HCEC 1CT (cell line): ENCODE results near the gene RNF144A.

Experiments used
- DNase-seq: peaks from one replicate; pipeline ENCODE4 v3.0.0-alpha.2; 2017

Gene RNF144A

DNA sequence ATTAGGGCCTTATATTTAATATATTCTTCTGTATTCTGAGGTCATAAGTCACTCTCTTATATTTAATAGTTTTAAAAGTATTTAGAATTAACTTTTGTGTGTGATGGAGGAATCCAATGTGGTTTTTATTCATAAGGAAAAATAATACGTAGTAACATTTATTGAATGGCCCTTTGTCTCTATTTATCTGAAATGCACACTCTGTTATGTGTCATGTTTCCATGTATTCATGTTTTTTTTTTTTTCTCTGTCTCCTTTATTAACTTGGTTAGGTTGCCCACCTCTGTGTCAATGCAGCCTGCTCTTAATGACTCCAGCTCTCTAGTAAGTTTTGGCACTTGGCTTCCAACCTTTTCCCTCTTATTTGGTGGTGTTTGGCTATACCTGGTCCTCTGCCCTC lies 33.8 kb downstream of the RNF144A start:
- no peak for DNase-seq

DNA sequence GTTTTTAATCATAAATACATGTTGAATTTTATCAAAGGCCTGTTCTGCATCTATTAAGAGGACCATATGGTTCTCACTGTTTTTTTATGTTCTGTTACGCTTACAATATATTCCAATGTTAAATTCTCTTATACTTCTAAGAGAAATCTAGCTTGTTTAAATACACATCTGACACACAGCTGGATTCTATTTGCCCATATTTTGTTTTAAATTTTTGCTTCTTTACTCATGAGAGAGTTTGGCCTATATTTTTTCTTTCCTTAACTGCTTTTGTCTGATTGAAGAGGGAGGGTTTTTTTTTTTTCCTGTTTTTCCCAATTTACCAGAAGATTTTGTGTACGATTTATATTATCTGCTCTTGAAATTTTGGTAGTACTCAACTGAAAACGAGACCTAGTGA lies 34.9 kb downstream of the RNF144A start:
- no peak for DNase-seq

DNA sequence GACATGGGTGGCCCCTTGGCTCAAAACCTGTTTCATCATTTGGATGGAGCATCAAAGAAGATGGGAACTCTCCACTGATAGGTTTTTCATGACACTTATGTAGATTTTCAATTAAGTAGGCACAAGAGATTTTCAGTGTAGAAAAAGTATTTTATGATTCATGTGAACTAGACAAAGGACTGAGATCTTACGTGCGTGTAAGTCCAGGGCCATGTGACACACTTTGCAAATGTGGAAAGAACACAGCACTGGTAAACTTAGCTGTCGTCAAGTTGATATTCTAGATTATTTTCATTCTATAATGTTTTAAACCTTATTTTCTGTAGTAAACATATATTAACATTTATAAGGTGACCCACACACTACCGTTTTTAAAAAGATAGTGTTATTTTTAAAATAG lies 37.4 kb downstream of the RNF144A start:
- DNase-seq = no peak

DNA sequence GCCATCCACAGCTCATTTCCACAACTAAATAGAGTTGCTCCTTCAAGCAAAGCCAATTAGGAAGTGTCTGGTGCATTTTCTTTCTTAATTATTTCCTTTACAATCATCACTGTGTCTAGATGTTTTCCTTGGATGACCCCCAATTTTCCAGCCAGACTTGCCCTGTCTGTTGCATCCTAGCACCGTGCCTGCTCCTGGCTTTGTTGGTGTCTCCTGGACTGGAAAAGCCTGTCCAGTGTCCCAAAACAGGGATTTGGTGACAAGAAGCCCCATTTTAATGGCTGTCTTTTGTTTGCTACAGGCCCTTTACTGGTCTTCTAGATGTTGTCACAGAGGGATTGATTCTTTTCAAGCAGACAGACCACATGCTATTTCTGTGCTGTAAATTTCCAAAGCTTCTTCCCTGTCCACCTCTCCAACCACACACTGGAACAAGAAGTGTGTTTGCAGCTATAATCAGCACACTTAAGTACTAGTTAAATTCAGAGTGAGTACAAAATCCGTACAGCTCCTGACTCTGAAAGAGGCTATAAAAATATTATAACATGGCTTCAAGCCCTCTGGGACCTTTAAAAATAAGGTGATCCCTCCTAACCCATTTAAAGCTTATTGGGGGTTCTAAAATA lies 38.4 kb downstream of the RNF144A start:
- no peak for DNase-seq

- no peak for DNase-seq
These were observed 39.4 kb downstream of the RNF144A start for GRCh38 chr2:6956566-6956965.

GRCh38 chr2:6957031-6957714 lies 40.0 kb downstream of the RNF144A start:
- DNase-seq = no peak

GRCh38 chr2:6957910-6958615 lies 40.9 kb downstream of the RNF144A start:
- no peak for DNase-seq

- DNase-seq = no peak
These were observed 41.5 kb downstream of the RNF144A start for GRCh38 chr2:6958616-6959235.

- no peak for DNase-seq
These were observed 42.5 kb downstream of the RNF144A start for GRCh38 chr2:6959751-6960150.

GRCh38 chr2:6960659-6961058 lies 43.4 kb downstream of the RNF144A start:
- DNase-seq = no peak

- DNase-seq = no peak
These were observed 46.5 kb downstream of the RNF144A start for GRCh38 chr2:6963727-6964126.

DNA sequence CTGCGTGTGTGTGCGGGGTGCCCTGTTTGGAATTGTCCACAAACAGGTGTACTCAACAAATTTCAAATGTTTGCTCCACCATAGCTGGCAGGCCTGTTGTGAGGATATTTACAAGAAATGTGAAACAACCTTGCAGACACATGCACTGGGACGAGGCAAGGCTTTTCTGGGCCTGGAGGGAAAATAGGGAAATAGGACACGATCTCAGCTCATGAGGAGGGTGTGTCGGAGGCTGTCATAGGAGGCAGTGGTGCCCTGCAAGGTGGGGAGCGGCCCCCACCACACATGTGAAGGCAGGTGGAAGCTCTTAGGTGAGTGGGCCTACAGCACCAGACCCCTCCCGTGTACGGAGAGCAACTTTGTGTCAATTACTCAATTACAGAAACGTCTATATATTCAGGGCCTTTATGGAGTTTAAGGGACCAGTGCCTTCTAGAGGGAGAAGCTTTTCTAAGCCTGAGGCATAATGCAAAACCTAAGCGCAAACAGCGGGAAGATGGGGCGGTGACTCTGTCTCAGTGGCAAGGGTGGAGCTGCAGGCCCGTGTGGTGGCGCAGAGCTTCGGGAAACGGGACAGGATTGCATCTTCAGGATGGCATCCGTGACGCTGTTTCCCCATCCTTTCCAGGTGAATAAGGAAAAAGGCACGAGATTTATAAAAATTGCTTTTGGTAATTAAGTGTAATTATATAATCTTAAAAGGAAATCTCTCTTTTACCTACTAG lies 48.0 kb downstream of the RNF144A start:
- DNase-seq = no peak

DNA sequence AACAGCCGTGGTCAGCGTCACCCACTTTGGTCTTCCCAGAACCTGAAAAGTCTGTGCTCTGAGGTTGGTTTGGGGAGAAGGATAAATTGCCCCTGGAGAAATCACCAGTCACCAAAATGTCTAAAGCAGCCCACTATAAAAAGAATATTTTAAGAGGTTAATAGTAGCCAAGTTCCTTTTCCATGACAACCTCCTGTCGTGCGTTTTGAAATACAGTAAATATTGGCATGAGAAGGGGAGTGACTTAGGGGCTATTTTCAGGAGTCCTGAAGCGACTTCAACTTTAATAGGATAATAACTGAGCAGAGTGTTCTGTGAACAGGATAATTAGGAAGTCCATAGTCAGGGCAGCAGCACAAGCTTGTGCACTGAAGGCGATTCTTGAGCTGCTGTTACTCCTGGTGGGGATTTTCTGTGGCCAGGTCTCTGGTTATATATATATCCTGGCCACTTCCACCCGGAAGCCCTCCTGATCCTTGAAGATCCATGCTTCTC lies 49.3 kb downstream of the RNF144A start:
- DNase-seq = no peak

DNA sequence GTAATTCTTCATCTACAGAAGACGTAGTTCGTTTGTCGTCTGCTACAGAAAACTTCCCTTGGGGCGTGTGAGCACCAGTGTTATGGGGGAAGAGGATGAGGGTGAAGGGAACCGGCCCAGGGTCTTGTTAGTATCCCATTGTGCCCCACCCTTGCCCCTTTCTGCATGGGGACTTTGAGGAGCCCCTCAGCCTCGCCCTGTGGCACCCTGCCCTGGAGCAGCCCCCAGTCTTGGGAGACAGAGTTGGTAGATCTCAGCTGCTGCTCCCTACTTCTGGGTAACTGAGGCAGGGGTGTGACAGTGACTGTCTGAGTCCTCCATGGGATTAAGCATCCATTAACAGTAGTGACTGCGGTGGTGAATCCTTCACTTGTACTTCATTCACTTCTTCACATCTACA lies 50.1 kb downstream of the RNF144A start:
- DNase-seq = no peak

- no peak for DNase-seq
These were observed 51.3 kb downstream of the RNF144A start for GRCh38 chr2:6968319-6969100.

GRCh38 chr2:6970551-6970950 lies 53.3 kb downstream of the RNF144A start:
- no peak for DNase-seq

- DNase-seq = no peak
These were observed 53.8 kb downstream of the RNF144A start for GRCh38 chr2:6970976-6971480.

DNA sequence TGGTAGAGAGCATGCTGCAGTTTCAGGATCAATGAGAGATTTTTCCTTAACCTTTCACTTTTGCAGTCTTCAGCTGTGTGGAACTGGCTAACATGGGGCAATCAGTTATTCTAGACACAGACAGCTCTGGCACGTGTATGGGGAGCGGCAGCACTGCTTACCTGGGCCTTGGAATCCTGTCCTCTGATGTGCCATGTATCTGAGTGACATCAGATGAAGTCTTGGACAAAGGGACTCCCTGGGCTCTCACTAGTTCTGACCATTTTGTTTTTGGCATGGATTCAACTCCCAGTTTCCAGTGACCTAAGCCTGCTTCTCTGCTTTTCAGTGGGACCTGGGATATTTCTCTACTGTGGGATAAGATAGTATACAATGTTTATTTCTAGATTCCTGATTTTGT lies 54.3 kb downstream of the RNF144A start:
- no peak for DNase-seq

DNA sequence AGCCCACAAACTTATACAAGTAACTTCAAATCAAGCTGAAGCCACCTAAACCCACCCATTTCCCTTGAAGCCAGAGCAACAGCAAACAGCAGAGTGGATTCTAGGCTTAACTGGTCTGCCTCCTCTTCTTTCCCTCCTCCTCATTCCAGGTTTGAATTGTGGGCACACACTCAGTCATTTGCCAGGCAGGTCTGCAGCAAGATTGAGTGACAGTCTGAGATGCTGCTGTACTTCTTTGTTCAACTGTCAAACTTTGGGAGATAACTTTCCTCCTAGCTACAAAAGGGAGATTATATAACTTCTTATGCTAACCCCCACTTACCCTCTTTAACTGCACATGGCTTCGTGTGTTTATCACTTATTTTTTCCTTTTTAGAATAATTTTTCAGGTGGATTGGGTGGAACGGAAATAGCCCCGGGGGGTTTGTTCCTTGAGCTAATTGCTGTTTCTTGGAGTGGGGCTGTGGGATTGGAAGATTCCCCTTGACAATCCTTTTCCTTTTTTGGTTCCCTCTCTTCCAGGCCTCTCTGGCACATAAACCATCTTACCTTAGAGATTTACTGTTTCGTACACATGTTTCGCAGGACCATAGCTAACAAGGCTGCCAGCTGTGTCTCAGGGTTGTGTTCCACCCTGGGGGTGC lies 55.0 kb downstream of the RNF144A start:
- no peak for DNase-seq

DNA sequence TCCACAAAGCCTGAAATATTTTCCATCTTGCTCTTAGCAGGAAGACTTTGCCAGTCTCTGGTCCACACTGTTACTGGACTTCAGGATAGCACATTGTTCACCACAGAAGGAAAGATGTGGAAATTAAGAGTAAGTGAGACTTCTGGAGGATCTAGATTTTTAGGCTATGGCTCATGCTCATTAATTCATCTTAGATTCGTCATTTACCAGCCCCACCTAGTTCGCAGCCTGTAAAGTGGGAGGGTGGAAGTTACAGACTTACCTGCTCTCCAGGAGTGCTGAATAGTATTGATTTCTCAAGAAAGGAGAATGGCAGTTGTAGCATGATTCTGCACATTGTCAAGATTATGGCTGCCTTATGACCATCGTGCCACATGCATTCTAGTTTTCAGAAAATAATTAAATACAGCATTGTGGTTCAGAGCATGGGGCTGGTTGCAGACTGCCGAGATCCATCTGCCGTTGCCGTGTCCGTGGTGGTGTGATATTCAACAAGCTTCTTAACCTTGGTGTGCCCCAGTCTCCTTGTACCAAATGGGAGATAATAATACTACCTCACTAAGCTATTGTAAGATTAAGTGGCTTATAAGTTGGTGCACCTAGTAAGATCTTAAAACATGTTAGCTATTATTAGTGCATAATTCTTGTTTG lies 56.8 kb downstream of the RNF144A start:
- no peak for DNase-seq

GRCh38 chr2:6975988-6976387 lies 58.8 kb downstream of the RNF144A start:
- no peak for DNase-seq
